ENCODE data around the gene STAB1.

The STAB1 gene

DNA sequence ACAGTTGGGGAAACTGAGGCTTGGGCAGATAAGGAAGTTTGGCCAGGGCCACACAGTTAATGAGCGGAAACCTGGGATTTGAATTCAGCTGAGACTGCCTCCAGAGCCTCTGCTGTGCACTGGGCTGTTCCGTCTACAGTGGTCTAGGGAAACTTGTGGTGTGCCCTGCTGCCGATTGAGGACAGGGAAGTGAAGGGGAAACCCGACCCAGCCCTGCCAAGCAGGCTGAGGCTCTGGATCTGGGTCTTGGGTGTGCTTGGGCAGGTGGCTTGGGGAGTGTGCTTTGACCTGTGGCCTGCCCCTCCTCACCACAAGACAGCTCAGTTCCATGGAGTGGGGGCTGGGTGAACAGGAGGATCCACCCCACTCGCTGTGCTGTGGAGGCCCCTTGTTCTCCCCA lies 22.1 kb upstream of the STAB1 start:
- no peak overlapping the region for H3K27ac Mint-ChIP-seq
- no peak overlapping the region for H3K4me3 Mint-ChIP-seq
- no peak for ATAC-seq
- no peaks in the 10 kb centered on the region for H3K4me1 Mint-ChIP-seq
- H3K9me3 Mint-ChIP-seq: no peaks in the 10 kb centered on the region
- H3K27me3 Mint-ChIP-seq: no peaks in the 10 kb centered on the region
- peaks cover 16% of the 10 kb centered on the region for H3K36me3 Mint-ChIP-seq (ENCODE audit: low read depth)
- no peak for DNase-seq

- Mint-ChIP-seq H3K27me3 (no peaks in the 10 kb centered on the region), H3K4me1 (no peaks in the 10 kb centered on the region), H3K9me3 (no peaks in the 10 kb centered on the region), H3K36me3 (ENCODE audit: low read depth) (peaks cover 29% of the 10 kb centered on the region), H3K4me3 (no peak overlapping the region), H3K27ac (no peak overlapping the region)
- DNase-seq: no peak
- no peak for ATAC-seq
Measured at GRCh38 chr3:52477076-52477795, 17.9 kb upstream of the STAB1 start.

GRCh38 chr3:52477796-52478095 lies 17.4 kb upstream of the STAB1 start:
- Mint-ChIP-seq H3K27me3 (no peaks in the 10 kb centered on the region), H3K4me3 (no peak overlapping the region), H3K4me1 (no peaks in the 10 kb centered on the region), H3K9me3 (no peaks in the 10 kb centered on the region), H3K36me3 (ENCODE audit: low read depth) (peaks cover 24% of the 10 kb centered on the region), H3K27ac (no peak overlapping the region)
- ATAC-seq (no peak), DNase-seq (no peak)

DNA sequence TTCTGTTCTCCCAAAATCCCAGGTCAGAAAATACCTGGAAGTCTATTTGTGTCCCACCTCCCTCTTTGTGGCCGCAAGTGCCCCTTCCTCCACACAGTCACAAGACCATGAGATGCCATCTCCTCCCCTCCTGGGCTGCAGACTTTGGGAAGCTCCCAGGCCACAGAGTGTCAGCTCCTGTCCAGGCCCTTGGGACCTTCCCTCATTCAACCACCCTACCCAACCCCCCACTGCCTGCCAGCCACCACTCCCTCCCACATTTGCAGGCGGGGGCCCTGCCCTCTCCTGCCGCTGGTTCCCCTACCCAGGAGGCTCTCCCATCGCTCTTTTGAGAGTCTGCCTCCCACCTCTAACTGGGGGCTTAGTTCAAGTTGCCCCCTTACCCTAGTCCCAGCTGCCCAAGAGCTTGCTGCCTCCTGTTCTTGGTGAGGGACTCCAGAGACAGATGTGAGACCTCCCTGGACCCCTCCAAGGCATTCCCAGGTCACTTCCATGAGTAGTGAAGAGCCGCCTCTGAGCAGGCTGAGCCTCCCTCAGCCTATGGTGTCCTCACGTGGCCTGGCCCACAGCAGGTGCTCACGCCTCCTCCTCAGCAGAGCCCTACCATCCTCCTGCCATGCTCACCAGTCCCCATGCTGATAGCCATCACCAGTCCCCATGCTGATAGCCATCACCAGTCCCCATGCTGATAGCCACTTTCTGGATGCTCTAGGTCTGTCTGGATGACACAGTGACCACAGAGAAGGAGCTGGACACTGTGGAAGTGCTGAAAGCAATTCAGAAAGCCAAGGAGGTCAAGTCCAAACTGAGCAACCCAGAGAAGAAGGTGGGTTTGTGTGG lies 15.9 kb upstream of the STAB1 start:
- Mint-ChIP-seq H3K36me3 (ENCODE audit: low read depth) (peaks cover 23% of the 10 kb centered on the region), H3K9me3 (no peaks in the 10 kb centered on the region), H3K27me3 (no peaks in the 10 kb centered on the region), H3K4me1 (no peaks in the 10 kb centered on the region), H3K4me3 (no peak overlapping the region), H3K27ac (no peak overlapping the region)
- ATAC-seq (no peak), DNase-seq (no peak)

- DNase-seq (no peak), ATAC-seq (no peak)
- Mint-ChIP-seq H3K4me3 (no peak overlapping the region), H3K27ac (no peak overlapping the region), H3K36me3 (ENCODE audit: low read depth) (peaks cover 20% of the 10 kb centered on the region), H3K4me1 (no peaks in the 10 kb centered on the region), H3K27me3 (no peaks in the 10 kb centered on the region), H3K9me3 (no peaks in the 10 kb centered on the region)
Measured at GRCh38 chr3:52479877-52480575, 15.1 kb upstream of the STAB1 start.

GRCh38 chr3:52480768-52481715 lies 14.1 kb upstream of the STAB1 start:
- peaks cover 25% of the 10 kb centered on the region for H3K36me3 Mint-ChIP-seq (ENCODE audit: low read depth)
- no peaks in the 10 kb centered on the region for H3K4me1 Mint-ChIP-seq
- ATAC-seq (no peak), DNase-seq (no peak)
- H3K27ac Mint-ChIP-seq: no peak overlapping the region
- no peak overlapping the region for H3K4me3 Mint-ChIP-seq
- H3K27me3 Mint-ChIP-seq: no peaks in the 10 kb centered on the region
- no peaks in the 10 kb centered on the region for H3K9me3 Mint-ChIP-seq

- Mint-ChIP-seq H3K36me3 (ENCODE audit: low read depth) (peaks cover 25% of the 10 kb centered on the region), H3K4me3 (no peak overlapping the region), H3K4me1 (no peaks in the 10 kb centered on the region), H3K9me3 (no peaks in the 10 kb centered on the region), H3K27ac (no peak overlapping the region), H3K27me3 (no peaks in the 10 kb centered on the region)
- DNase-seq: peak; percentile 39
- ATAC-seq: no peak
Measured at GRCh38 chr3:52481819-52482521, 13.2 kb upstream of the STAB1 start.

GRCh38 chr3:52483081-52483480 lies 12.1 kb upstream of the STAB1 start:
- Mint-ChIP-seq H3K4me3 (no peak overlapping the region), H3K27ac (no peak overlapping the region), H3K9me3 (no peaks in the 10 kb centered on the region), H3K4me1 (no peaks in the 10 kb centered on the region), H3K27me3 (no peaks in the 10 kb centered on the region), H3K36me3 (ENCODE audit: low read depth) (peaks cover 28% of the 10 kb centered on the region)
- DNase-seq (no peak), ATAC-seq (no peak)

GRCh38 chr3:52483577-52484381 lies 11.4 kb upstream of the STAB1 start:
- Mint-ChIP-seq H3K4me1 (no peaks in the 10 kb centered on the region), H3K9me3 (no peaks in the 10 kb centered on the region), H3K4me3 (no peak overlapping the region), H3K27me3 (no peaks in the 10 kb centered on the region), H3K27ac (no peak overlapping the region), H3K36me3 (ENCODE audit: low read depth) (peaks cover 26% of the 10 kb centered on the region)
- DNase-seq (no peak), ATAC-seq (no peak)

DNA sequence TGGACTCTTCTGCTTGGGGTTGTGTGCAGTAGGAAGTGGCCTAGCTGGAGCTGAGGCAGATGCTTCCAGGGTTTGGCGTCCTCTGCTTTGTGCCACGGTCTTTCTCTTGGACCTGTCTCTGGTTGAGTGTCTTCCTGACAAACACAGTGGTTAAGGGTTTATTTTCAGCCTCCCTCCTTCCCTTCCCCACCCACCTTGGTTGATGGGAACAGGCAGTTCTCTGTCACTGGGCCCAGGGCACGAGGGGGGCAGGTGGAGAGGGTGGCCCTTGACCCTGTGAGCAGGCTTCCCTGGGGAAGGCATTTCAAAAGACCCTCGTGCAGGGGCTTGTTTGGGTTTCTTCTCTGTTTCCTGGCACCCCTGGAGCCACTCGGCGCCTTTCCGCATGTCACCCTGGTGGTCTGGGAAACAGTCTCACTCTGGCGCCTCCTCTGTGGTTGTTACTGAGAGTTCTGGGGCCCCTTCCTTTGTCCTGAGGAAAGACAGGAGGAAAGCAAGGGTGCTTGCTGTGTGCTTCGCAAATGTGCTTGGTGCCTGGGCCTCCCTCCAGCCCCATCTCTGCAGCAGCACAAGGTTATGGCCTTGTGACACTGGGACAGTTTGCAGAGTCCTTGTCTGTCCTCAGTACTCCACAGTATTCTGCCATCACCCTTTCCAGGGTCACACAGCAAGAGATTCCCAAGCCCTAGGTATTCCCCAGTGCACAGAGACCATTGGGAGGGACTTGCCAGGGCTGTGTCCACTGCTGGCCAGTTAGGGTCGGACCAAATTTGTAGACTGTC lies 10.3 kb upstream of the STAB1 start:
- Mint-ChIP-seq H3K9me3 (no peaks in the 10 kb centered on the region), H3K27ac (no peak overlapping the region), H3K4me1 (no peaks in the 10 kb centered on the region), H3K27me3 (no peaks in the 10 kb centered on the region), H3K4me3 (no peak overlapping the region), H3K36me3 (ENCODE audit: low read depth) (peaks cover 19% of the 10 kb centered on the region)
- DNase-seq (no peak), ATAC-seq (no peak)

- Mint-ChIP-seq H3K9me3 (no peaks in the 10 kb centered on the region), H3K36me3 (ENCODE audit: low read depth) (peaks cover 13% of the 10 kb centered on the region), H3K27me3 (no peaks in the 10 kb centered on the region), H3K27ac (no peak overlapping the region), H3K4me3 (no peak overlapping the region), H3K4me1 (no peaks in the 10 kb centered on the region)
- no peak for DNase-seq
- ATAC-seq: no peak
Measured at GRCh38 chr3:52487050-52487787, 7.9 kb upstream of the STAB1 start.

Data from activated naive CD8-positive, alpha-beta T cell treated with anti-CD3 and anti-CD28 coated beads, Interleukin-2, amount 50 U/mL, for 24 hours (primary cell).